Upper lobe of left lung (tissue), 6 donors: ENCODE data around the gene CCSER2. TPM values are rescaled to one million over a fixed set of nuclear protein-coding genes. Genes with fewer than 3 reads are reported as not detected.

Source experiments
- ATAC-seq, 2 donors: fragments of 200-7000 bp; cut with Tn5 transposase; one replicate each; pipeline ENCODE4 v1.9.1; 2022; ENCODE audit warnings: mild to moderate bottlenecking in 2 of 2, moderate library complexity in 2 of 2; ENCODE audit not compliant: low FRiP score in 2 of 2
- DNase-seq, 2 donors: peaks; one replicate each; pipeline ENCODE4 v3.0.0-alpha.2; 2019 to 2020
- H3K27ac ChIP-seq, 4 donors: fragments of 200-600 bp; sonication (generic); one replicate each; pipeline ENCODE4 v1.5.1; 2016 to 2019
- H3K27me3 ChIP-seq, 4 donors: fragments of 200-600 bp; sonication (generic); one replicate each; pipeline ENCODE4 v1.5.1; 2017 to 2019
- H3K36me3 ChIP-seq, 4 donors: fragments of 200-600 bp; sonication (generic); one replicate each; pipeline ENCODE4 v1.5.1; 2016 to 2019
- H3K4me1 ChIP-seq, 4 donors: fragments of 200-600 bp; sonication (generic); one replicate each; pipeline ENCODE4 v1.5.1; 2018 to 2019
- H3K4me3 ChIP-seq, 4 donors: fragments of 200-600 bp; sonication (generic); one replicate each; pipeline ENCODE4 v1.5.1; 2017 to 2019; ENCODE audit warnings: mild to moderate bottlenecking in 2 of 4, moderate library complexity in 1 of 4
- H3K9me3 ChIP-seq, 4 donors: fragments of 200-600 bp; sonication (generic); one replicate each; pipeline ENCODE4 v1.5.1; 2018 to 2019
- CTCF ChIP-seq, 6 experiments: fragments of 450-650 bp in 4 of 6; fragments of 200-600 bp in 2 of 6; sonication (generic) in 2 of 6; IDR thresholded peaks; one replicate each; pipeline ENCODE4 v1.5.1; 2016 to 2019; ENCODE audit warnings: antibody characterized with exemption in 6 of 6
- EP300 ChIP-seq, 4 donors: sonication (generic); formaldehyde crosslinking; IDR thresholded peaks; one replicate each; pipeline ENCODE4 v1.5.1; 2017; ENCODE audit warnings: antibody characterized with exemption in 4 of 4, control low read depth in 2 of 4
- POLR2A ChIP-seq, 4 donors: fragments of 450-650 bp; IDR thresholded peaks; one replicate each; pipeline ENCODE4 v1.5.1; 2016 to 2017; ENCODE audit warnings: antibody characterized with exemption in 4 of 4, mild to moderate bottlenecking in 2 of 4
- POLR2AphosphoS5 ChIP-seq, 2 donors: sonication (generic); formaldehyde crosslinking; IDR thresholded peaks; one replicate each; pipeline ENCODE4 v1.5.1; 2017; ENCODE audit warnings: antibody characterized with exemption in 2 of 2
- WGBS, 2 donors: methylation state at CpG; one replicate each; pipeline ENCODE4 v1.1.5; 2017 to 2018; 5-methylcytosine and 5-hydroxymethylcytosine counted together
- total RNA-seq, 6 donors: library from RNA; depleted of rRNA in 4 of 6; stranded (reverse); fragments of >200 nt in 4 of 6; gene quantifications; one replicate each; pipeline versions ENCODE4 v1.1.0 to v1.2.1, GENCODE V29; 2016 to 2021
- donor health status: DM: no; HTN: no; CAD: no; lungs with moderate emphysema.
- donor health status: DM: no; HTN: yes; CAD: no; lungs with severe emphysema.

Gene CCSER2
- total RNA-seq, 6 donors from 2014 or later, result 28.7 to 78.9 (median 52.6) TPM

- Histone ChIP-seq H3K9me3 (no peaks in the 10 kb centered on the region), H3K4me3 (no peak overlapping the region), H3K27ac (no peak overlapping the region), H3K4me1 (peaks cover 29 to 84% (median 47%) of the 10 kb centered on the region in 4 donors), H3K36me3 (no peaks in the 10 kb centered on the region), H3K27me3 (no peaks in the 10 kb centered on the region)
- ATAC-seq (no peak), DNase-seq (no peak)
- 65 to 72% methylated on average over 9 of the region's 9 CpGs for WGBS, 2 donors
- no peak for TF ChIP-seq POLR2AphosphoS5 (IDR thresholded peaks at IDR 0.05)
- TF ChIP-seq POLR2A (IDR thresholded peaks at IDR 0.05), result no peak
- TF ChIP-seq CTCF (IDR thresholded peaks at IDR 0.05), result no peak
- TF ChIP-seq EP300 (IDR thresholded peaks at IDR 0.05), result no peak
These were observed 12.5 kb downstream of the CCSER2 start for GRCh38 chr10:84340632-84341537.

GRCh38 chr10:84341538-84341856, 13.1 kb downstream of the CCSER2 start:
- no peak for ATAC-seq
- 88 to 100% methylated on average over 1 of the region's 1 CpG for WGBS, 2 donors

GRCh38 chr10:84341983-84342382, 13.6 kb downstream of the CCSER2 start:
- TF ChIP-seq POLR2A (IDR thresholded peaks at IDR 0.05), result no peak
- DNase-seq (no peak), ATAC-seq (no peak)
- no peaks in the 10 kb centered on the region for H3K9me3 ChIP-seq
- no peaks in the 10 kb centered on the region for H3K36me3 ChIP-seq
- peaks cover 21 to 81% (median 43%) of the 10 kb centered on the region in 4 donors for H3K4me1 ChIP-seq
- H3K27me3 ChIP-seq, result no peaks in the 10 kb centered on the region
- H3K27ac ChIP-seq, result no peak overlapping the region
- H3K4me3 ChIP-seq, result no peak overlapping the region
- WGBS, 2 donors, result 28 to 58% methylated on average over 1 of the region's 1 CpG

More at GRCh38 chr10:84341538-84341856, 13.1 kb downstream of the CCSER2 start:
- Histone ChIP-seq H3K27me3 (no peaks in the 10 kb centered on the region), H3K4me3 (no peak overlapping the region), H3K27ac (no peak overlapping the region), H3K36me3 (no peaks in the 10 kb centered on the region), H3K4me1 (peaks cover 26 to 83% (median 47%) of the 10 kb centered on the region in 4 donors), H3K9me3 (no peaks in the 10 kb centered on the region)
- no peak for DNase-seq
- TF ChIP-seq POLR2A (IDR thresholded peaks at IDR 0.05), result no peak
- no peak for TF ChIP-seq EP300 (IDR thresholded peaks at IDR 0.05)
- TF ChIP-seq POLR2AphosphoS5 (IDR thresholded peaks at IDR 0.05), result no peak
- no peak for TF ChIP-seq CTCF (IDR thresholded peaks at IDR 0.05)

GRCh38 chr10:84342584-84342983, 14.2 kb downstream of the CCSER2 start:
- H3K4me3 ChIP-seq, result no peak overlapping the region
- H3K4me1 ChIP-seq, result peaks cover 17 to 79% (median 39%) of the 10 kb centered on the region in 4 donors
- no peaks in the 10 kb centered on the region for H3K27me3 ChIP-seq
- H3K36me3 ChIP-seq, result no peaks in the 10 kb centered on the region
- TF ChIP-seq POLR2AphosphoS5 (IDR thresholded peaks at IDR 0.05) (no peak), POLR2A (IDR thresholded peaks at IDR 0.05) (no peak), CTCF (IDR thresholded peaks at IDR 0.05) (no peak), EP300 (IDR thresholded peaks at IDR 0.05) (no peak)
- DNase-seq (no peak), ATAC-seq (no peak)
- H3K27ac ChIP-seq, result no peak overlapping the region
- H3K9me3 ChIP-seq, result no peaks in the 10 kb centered on the region
- 75 to 85% methylated on average over 6 of the region's 6 CpGs for WGBS, 2 donors

- no peaks in the 10 kb centered on the region for H3K36me3 ChIP-seq
- no peaks in the 10 kb centered on the region for H3K27me3 ChIP-seq
- 83 to 92% methylated on average over 1 of the region's 1 CpG for WGBS, 2 donors
- H3K27ac ChIP-seq, result no peak overlapping the region
- peaks cover 15 to 66% (median 37%) of the 10 kb centered on the region in 4 donors for H3K4me1 ChIP-seq
- no peak overlapping the region for H3K4me3 ChIP-seq
- TF ChIP-seq CTCF (IDR thresholded peaks at IDR 0.05), result no peak
- no peak for TF ChIP-seq POLR2AphosphoS5 (IDR thresholded peaks at IDR 0.05)
- TF ChIP-seq EP300 (IDR thresholded peaks at IDR 0.05), result no peak
- TF ChIP-seq POLR2A (IDR thresholded peaks at IDR 0.05), result no peak
- H3K9me3 ChIP-seq, result no peaks in the 10 kb centered on the region
- DNase-seq, result no peak
- ATAC-seq, result no peak
These were observed 15.4 kb downstream of the CCSER2 start for GRCh38 chr10:84343831-84344230.
